Measurements from ENCODE around the gene SREK1.

The SREK1 gene

DNA sequence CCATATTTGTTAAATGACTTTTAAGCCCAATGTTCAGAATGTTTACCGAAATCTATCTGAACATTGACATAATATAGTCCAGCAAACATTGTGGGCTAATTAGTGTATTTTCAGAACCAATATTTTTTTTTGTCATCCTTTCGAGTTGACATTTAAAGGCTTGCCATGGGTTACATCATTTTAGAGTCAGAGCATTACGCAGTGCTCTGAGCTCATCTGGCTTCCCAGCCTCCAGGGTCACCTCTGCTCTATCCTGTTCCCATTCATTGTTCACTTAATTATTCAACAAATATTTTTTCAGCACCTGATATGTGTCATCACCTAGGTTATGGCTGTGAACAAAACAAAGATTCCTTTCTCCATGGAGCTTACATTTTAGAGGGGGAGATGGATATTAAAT lies 80.2 kb downstream of the SREK1 start:
- DNase-seq, result no peak

- no peak for DNase-seq
These were observed 80.9 kb downstream of the SREK1 start for GRCh38 chr5:66224773-66225553.

DNA sequence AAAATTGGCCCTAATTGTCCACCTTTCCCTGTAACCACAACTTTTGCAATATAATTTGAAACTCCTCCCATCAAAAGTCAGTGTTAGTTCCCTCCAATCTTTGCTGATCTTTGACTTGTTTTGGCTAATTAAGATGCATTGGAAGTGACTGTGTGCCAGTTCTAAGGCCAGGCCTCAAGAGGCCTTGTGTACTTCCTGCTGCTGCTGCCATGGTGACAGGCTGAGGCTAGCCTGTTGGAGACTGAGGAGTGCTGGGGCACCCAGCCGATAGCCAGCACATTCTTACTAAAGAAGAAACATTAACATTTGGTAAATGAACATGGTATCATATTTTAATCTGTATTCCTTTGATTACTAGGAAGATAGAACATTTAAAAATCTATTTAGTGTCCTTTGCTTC lies 86.5 kb downstream of the SREK1 start:
- no peak for DNase-seq

DNA sequence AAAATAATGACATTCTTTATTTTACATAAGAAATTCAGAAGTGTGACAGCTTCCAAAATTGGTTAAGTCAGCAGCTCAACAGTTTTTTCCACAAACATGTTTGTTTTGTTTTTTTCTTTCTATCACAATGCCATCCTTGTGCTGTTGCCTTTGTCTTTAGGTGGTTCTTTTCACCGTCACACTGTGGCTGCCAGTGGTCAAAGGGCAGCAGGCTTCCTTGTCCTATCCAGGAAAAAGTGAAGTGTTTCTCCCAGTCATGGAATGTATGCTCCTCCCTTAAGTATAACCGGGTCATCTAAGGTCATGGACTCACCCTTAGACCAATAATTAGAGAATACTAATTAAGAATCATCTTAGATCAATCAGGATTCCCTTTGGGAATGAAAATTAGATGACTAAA lies 87.4 kb downstream of the SREK1 start:
- DNase-seq, result no peak

GRCh38 chr5:66232275-66232674 lies 88.2 kb downstream of the SREK1 start:
- no peak for DNase-seq

DNA sequence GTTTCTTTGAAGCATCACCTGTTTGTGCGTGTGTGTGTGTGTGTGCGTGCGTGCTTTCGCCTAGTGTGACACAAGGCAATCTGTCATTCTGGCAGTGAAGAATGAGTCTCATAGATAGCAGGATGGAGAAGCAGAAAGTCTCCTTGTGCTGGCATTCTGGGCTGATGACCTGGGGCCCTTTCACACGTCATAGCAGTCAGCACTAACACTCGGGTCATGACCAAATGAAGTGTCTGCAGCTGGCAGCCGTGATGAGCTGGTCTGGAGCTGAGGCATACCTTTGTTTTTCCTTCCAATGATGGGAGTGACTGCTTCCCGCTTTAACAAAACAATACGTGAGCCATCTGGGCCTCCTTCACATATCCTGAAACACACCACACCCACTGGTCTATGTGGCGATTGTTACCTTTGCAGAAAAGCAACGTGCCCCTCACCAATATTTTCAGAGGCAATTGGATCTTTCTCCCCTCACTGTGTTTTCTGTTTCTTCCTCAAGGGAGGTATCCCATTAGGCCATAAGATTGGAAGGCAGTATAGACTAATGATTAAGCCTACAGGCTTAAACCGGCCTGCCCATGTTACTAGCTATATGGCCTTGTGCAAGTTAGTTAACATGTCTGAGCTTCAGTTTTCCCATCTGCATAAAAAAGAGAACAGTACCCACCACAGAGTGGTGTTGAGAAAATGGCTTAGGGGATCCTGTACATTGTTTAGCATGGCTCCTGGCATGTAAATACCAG lies 88.8 kb downstream of the SREK1 start:
- DNase-seq, result peak; percentile 14

Measured in fibroblast of skin of right biceps (primary cell).